ENCODE results near the gene RXRG. TPM values are rescaled to one million over a fixed set of nuclear protein-coding genes. Genes with fewer than 3 reads are reported as not detected.

RXRG gene
- total RNA-seq, 2 experiments from 2014 or later, result not detected

- DNase-seq, result no peak
- H3K27me3 Mint-ChIP-seq (ENCODE audit: low read depth), result peaks cover 51% of the 10 kb centered on the region
- ChIA-PET POLR2A (no interaction called here), CTCF (interaction anchor here (0.9 to 5.2 kb wide), 2 partner anchors 11 to 15 kb away, joined by 4 to 44 read pairs; no protein-coding TSS in a partner anchor)
- H3K9me3 Mint-ChIP-seq (ENCODE audit: insufficient read depth), result no peaks in the 10 kb centered on the region
- H3K27ac Mint-ChIP-seq, result no peak overlapping the region
- no peak overlapping the region for H3K4me3 Mint-ChIP-seq
- no peak for ATAC-seq
- no peaks in the 10 kb centered on the region for H3K36me3 Mint-ChIP-seq (ENCODE audit: low read depth)
- no peaks in the 10 kb centered on the region for H3K4me1 Mint-ChIP-seq (ENCODE audit: low read depth)
Measured at GRCh38 chr1:165383067-165383466, 61.9 kb downstream of the RXRG start.

GRCh38 chr1:165381745-165382505 lies 63.0 kb downstream of the RXRG start:
- DNase-seq, result no peak
- ChIA-PET CTCF (interaction anchor here (0.9 to 5.2 kb wide), 2 partner anchors 11 to 14 kb away, joined by 3 to 44 read pairs; no protein-coding TSS in a partner anchor), POLR2A (no interaction called here)
- Mint-ChIP-seq H3K4me1 (ENCODE audit: low read depth) (peaks cover 3% of the 10 kb centered on the region), H3K27ac (no peak overlapping the region), H3K9me3 (ENCODE audit: insufficient read depth) (no peaks in the 10 kb centered on the region), H3K27me3 (ENCODE audit: low read depth) (peaks cover 47% of the 10 kb centered on the region), H3K4me3 (no peak overlapping the region), H3K36me3 (ENCODE audit: low read depth) (no peaks in the 10 kb centered on the region)
- ATAC-seq, result no peak

GRCh38 chr1:165376811-165377311 lies 68.1 kb downstream of the RXRG start:
- H3K4me3 Mint-ChIP-seq, result peak overlapping the region; percentile 49
- H3K27me3 Mint-ChIP-seq (ENCODE audit: low read depth), result peaks cover 66% of the 10 kb centered on the region
- ChIA-PET POLR2A (interaction anchor here (0.6 kb wide), 1 partner anchor 219 kb away, joined by 3 read pairs; no protein-coding TSS in a partner anchor), CTCF (interaction anchor here (1.5 to 2.8 kb wide), 3 partner anchors 9 to 222 kb away, joined by 3 to 17 read pairs (median 6); no protein-coding TSS in a partner anchor)
- DNase-seq (no peak), ATAC-seq (peak; percentile 47)
- no peak overlapping the region for H3K27ac Mint-ChIP-seq
- H3K4me1 Mint-ChIP-seq (ENCODE audit: low read depth), result peaks cover 15% of the 10 kb centered on the region
- H3K9me3 Mint-ChIP-seq (ENCODE audit: insufficient read depth), result no peaks in the 10 kb centered on the region
- H3K36me3 Mint-ChIP-seq (ENCODE audit: low read depth), result peaks cover 2% of the 10 kb centered on the region

GRCh38 chr1:165376041-165376810 lies 68.7 kb downstream of the RXRG start:
- Mint-ChIP-seq H3K4me1 (ENCODE audit: low read depth) (peaks cover 17% of the 10 kb centered on the region), H3K27me3 (ENCODE audit: low read depth) (peaks cover 68% of the 10 kb centered on the region), H3K4me3 (peak overlapping the region; percentile 49), H3K36me3 (ENCODE audit: low read depth) (peaks cover 2% of the 10 kb centered on the region), H3K9me3 (ENCODE audit: insufficient read depth) (no peaks in the 10 kb centered on the region), H3K27ac (no peak overlapping the region)
- no peak for DNase-seq
- CTCF ChIA-PET, result interaction anchor here (0.7 to 2.8 kb wide), 4 partner anchors 8 to 223 kb away, joined by 3 to 17 read pairs (median 4); no protein-coding TSS in a partner anchor
- peak; percentile 51 for ATAC-seq
- POLR2A ChIA-PET, result interaction anchor here (0.6 kb wide), 1 partner anchor 220 kb away, joined by 3 read pairs; no protein-coding TSS in a partner anchor

- Mint-ChIP-seq H3K9me3 (ENCODE audit: insufficient read depth) (no peaks in the 10 kb centered on the region), H3K4me3 (no peak overlapping the region), H3K27ac (no peak overlapping the region), H3K4me1 (ENCODE audit: low read depth) (peaks cover 17% of the 10 kb centered on the region), H3K27me3 (ENCODE audit: low read depth) (peaks cover 70% of the 10 kb centered on the region), H3K36me3 (ENCODE audit: low read depth) (peaks cover 2% of the 10 kb centered on the region)
- ATAC-seq (no peak), DNase-seq (no peak)
- POLR2A ChIA-PET, result no interaction called here
- CTCF ChIA-PET, result interaction anchor here (0.7 to 2.8 kb wide), 5 partner anchors 8 to 224 kb away, joined by 3 to 17 read pairs (median 3); no protein-coding TSS in a partner anchor
Measured at GRCh38 chr1:165375623-165376022, 69.3 kb downstream of the RXRG start.

- ChIA-PET CTCF (no interaction called here), POLR2A (no interaction called here)
- Mint-ChIP-seq H3K27me3 (ENCODE audit: low read depth) (peaks cover 55% of the 10 kb centered on the region), H3K27ac (no peak overlapping the region), H3K36me3 (ENCODE audit: low read depth) (peaks cover under 1% of the 10 kb centered on the region), H3K4me3 (no peak overlapping the region), H3K4me1 (ENCODE audit: low read depth) (peaks cover 13% of the 10 kb centered on the region), H3K9me3 (ENCODE audit: insufficient read depth) (no peaks in the 10 kb centered on the region)
- no peak for DNase-seq
- ATAC-seq, result no peak
Measured at GRCh38 chr1:165371588-165372225, 73.2 kb downstream of the RXRG start.

GRCh38 chr1:165369255-165369848 lies 75.6 kb downstream of the RXRG start:
- Mint-ChIP-seq H3K36me3 (ENCODE audit: low read depth) (no peaks in the 10 kb centered on the region), H3K4me1 (ENCODE audit: low read depth) (peaks cover 2% of the 10 kb centered on the region), H3K27ac (no peak overlapping the region), H3K9me3 (ENCODE audit: insufficient read depth) (no peaks in the 10 kb centered on the region), H3K27me3 (ENCODE audit: low read depth) (peaks cover 49% of the 10 kb centered on the region), H3K4me3 (no peak overlapping the region)
- ATAC-seq (peak; percentile 63), DNase-seq (peak; percentile 69)
- ChIA-PET POLR2A (no interaction called here), CTCF (interaction anchor here (0.6 to 6.7 kb wide), 18 partner anchors 7 to 369 kb away, joined by 3 to 85 read pairs (median 6); partner anchors contain the start of gene LMX1A)

- Mint-ChIP-seq H3K27me3 (ENCODE audit: low read depth) (peaks cover 38% of the 10 kb centered on the region), H3K4me3 (no peak overlapping the region), H3K4me1 (ENCODE audit: low read depth) (peaks cover 2% of the 10 kb centered on the region), H3K27ac (no peak overlapping the region), H3K36me3 (ENCODE audit: low read depth) (no peaks in the 10 kb centered on the region), H3K9me3 (ENCODE audit: insufficient read depth) (no peaks in the 10 kb centered on the region)
- DNase-seq (peak; percentile 83), ATAC-seq (peak; percentile 74)
- ChIA-PET POLR2A (no interaction called here), CTCF (interaction anchor here (0.7 to 6.7 kb wide), 34 partner anchors 9 to 555 kb away, joined by 3 to 85 read pairs (median 4); partner anchors contain the start of gene LMX1A)
Measured at GRCh38 chr1:165367375-165367993, 77.4 kb downstream of the RXRG start.

GRCh38 chr1:165365341-165365740 lies 79.6 kb downstream of the RXRG start:
- no peak overlapping the region for H3K27ac Mint-ChIP-seq
- H3K4me1 Mint-ChIP-seq (ENCODE audit: low read depth), result no peaks in the 10 kb centered on the region
- POLR2A ChIA-PET, result no interaction called here
- CTCF ChIA-PET, result interaction anchor here (6.7 kb wide), 1 partner anchor 230 kb away, joined by 85 read pairs; no protein-coding TSS in a partner anchor
- DNase-seq (no peak), ATAC-seq (no peak)
- H3K36me3 Mint-ChIP-seq (ENCODE audit: low read depth), result no peaks in the 10 kb centered on the region
- H3K9me3 Mint-ChIP-seq (ENCODE audit: insufficient read depth), result no peaks in the 10 kb centered on the region
- H3K27me3 Mint-ChIP-seq (ENCODE audit: low read depth), result peaks cover 26% of the 10 kb centered on the region
- no peak overlapping the region for H3K4me3 Mint-ChIP-seq

GRCh38 chr1:165364568-165365133 lies 80.3 kb downstream of the RXRG start:
- H3K9me3 Mint-ChIP-seq (ENCODE audit: insufficient read depth), result no peaks in the 10 kb centered on the region
- CTCF ChIA-PET, result interaction anchor here (1.1 to 6.7 kb wide), 2 partner anchors 10 to 231 kb away, joined by 4 to 85 read pairs; no protein-coding TSS in a partner anchor
- no peaks in the 10 kb centered on the region for H3K4me1 Mint-ChIP-seq (ENCODE audit: low read depth)
- no peak for DNase-seq
- POLR2A ChIA-PET, result no interaction called here
- peaks cover 29% of the 10 kb centered on the region for H3K27me3 Mint-ChIP-seq (ENCODE audit: low read depth)
- no peaks in the 10 kb centered on the region for H3K36me3 Mint-ChIP-seq (ENCODE audit: low read depth)
- no peak overlapping the region for H3K27ac Mint-ChIP-seq
- H3K4me3 Mint-ChIP-seq, result no peak overlapping the region
- ATAC-seq, result no peak
